A549 (cell line): ENCODE results near the gene PGC. TPM values are rescaled to one million over a fixed set of nuclear protein-coding genes. Genes with fewer than 3 reads are reported as not detected.

Experiments used
- ATAC-seq, 2 experiments: fragments of 200-7000 bp in 1 of 2; fragments of >200 bp in 1 of 2; cut with Nextera tagmentation in 1 of 2; cut with Tn5 transposase in 1 of 2; 3 replicates each; pipeline versions ENCODE4 v1.8.0 to v1.9.1; 2018 to 2020; ENCODE audit warnings: mild to moderate bottlenecking in 1 of 2, moderate library complexity in 1 of 2
- CTCF ChIA-PET: fragments of 300-600 bp; sonication (Branson Sonifier 250); formaldehyde crosslinking; extraction: SDS; loops from one replicate; lab custom pipeline; 2021; ENCODE audit warnings: antibody characterized with exemption, inconsistent platforms; lab: Yijun Ruan, JAX
- POLR2A ChIA-PET: fragments of 350-600 bp; formaldehyde crosslinking; extraction: SDS; loops from one replicate; lab custom pipeline; 2021; ENCODE audit warnings: antibody characterized with exemption, inconsistent platforms; lab: Yijun Ruan, JAX
- DNase-seq, 2 experiments: peaks; one replicate each; pipeline versions ENCODE4 v3.0.0 to v3.0.0-alpha.2; 2011 to 2016; ENCODE audit warnings: low read depth in 1 of 2, low spot score in 1 of 2
- FAIRE-seq: peaks from 2 replicates; lab custom pipeline; 2011; peaks lifted over from hg19 to GRCh38; lab: Jason Lieb, UNC
- H3K27ac ChIP-seq, 2 experiments: fragments of >200 bp; sonication (Bioruptor Twin); formaldehyde crosslinking; 3 replicates each; pipeline ENCODE4 v1.5.1; 2016 to 2017
- H3K4me1 ChIP-seq: fragments of >200 bp; sonication (Bioruptor Twin); formaldehyde crosslinking; 3 replicates; pipeline ENCODE4 v1.6.1; 2016
- H3K4me2 ChIP-seq: fragments of >200 bp; sonication (Bioruptor Twin); formaldehyde crosslinking; 3 replicates; pipeline ENCODE4 v1.6.1; 2016
- H3K4me3 ChIP-seq: fragments of >200 bp; sonication (Bioruptor Twin); formaldehyde crosslinking; 3 replicates; pipeline ENCODE4 v1.5.1; 2016
- H3K9me3 ChIP-seq: fragments of >200 bp; sonication (Bioruptor Twin); formaldehyde crosslinking; 3 replicates; pipeline ENCODE4 v1.6.1; 2016
- CHD2 ChIP-seq: fragments of 150-350 bp; IDR thresholded peaks from 2 replicates; pipeline ENCODE4 v1.6.1; 2014; ENCODE audit warnings: low read length; ENCODE audit not compliant: partially characterized antibody
- EHF ChIP-seq: fragments of 250-450 bp; sonication (Bioruptor Pico); IDR thresholded peaks from 2 replicates; pipeline ENCODE4 v1.5.0; 2020; ENCODE audit warnings: mild to moderate bottlenecking
- EHMT2 ChIP-seq: fragments of 200-600 bp; sonication (generic); IDR thresholded peaks from 2 replicates; pipeline ENCODE4 v1.6.1; 2016; ENCODE audit warnings: antibody characterized with exemption, low read depth, mild to moderate bottlenecking, moderate library complexity
- FOSB ChIP-seq: fragments of 250-450 bp; sonication (Bioruptor Pico); IDR thresholded peaks from 2 replicates; pipeline ENCODE4 v1.5.0; 2020; ENCODE audit warnings: mild to moderate bottlenecking, moderate library complexity
- FOSL2 ChIP-seq, 2 experiments: fragments of 450-650 bp in 1 of 2; fragments of >200 bp in 1 of 2; sonication (Bioruptor Twin) in 1 of 2; formaldehyde crosslinking; IDR thresholded peaks; 2 replicates each; pipeline versions ENCODE4 v1.5.0 to v1.6.1; 2016 to 2020; ENCODE audit warnings: mild to moderate bottlenecking in 1 of 2, moderate library complexity in 1 of 2
- FOXS1 ChIP-seq: fragments of 250-450 bp; sonication (Bioruptor Pico); IDR thresholded peaks from 2 replicates; pipeline ENCODE4 v1.5.0; 2020; ENCODE audit warnings: mild to moderate bottlenecking, moderate library complexity
- HEYL ChIP-seq: fragments of 250-450 bp; sonication (Bioruptor Pico); IDR thresholded peaks from 2 replicates; pipeline ENCODE4 v1.8.0; 2021; ENCODE audit warnings: mild to moderate bottlenecking, moderate library complexity
- JUN ChIP-seq, 2 experiments: fragments of >200 bp; sonication (Bioruptor Twin); formaldehyde crosslinking; IDR thresholded peaks; 2 replicates in 1 of 2; 3 replicates in 1 of 2; pipeline ENCODE4 v1.6.1; 2016 to 2017
- JUNB ChIP-seq: fragments of >200 bp; sonication (Bioruptor Twin); formaldehyde crosslinking; IDR thresholded peaks from 2 replicates; pipeline ENCODE4 v1.6.1; 2016
- MAFK ChIP-seq: fragments of 450-650 bp; IDR thresholded peaks from 2 replicates; pipeline ENCODE4 v1.6.1; 2014; ENCODE audit not compliant: partially characterized antibody
- MYC ChIP-seq: IDR thresholded peaks from 2 replicates; pipeline ENCODE4 v1.6.1; 2012; ENCODE audit warnings: mild to moderate bottlenecking, inconsistent platforms, low read length, improper control_type of control experiment, borderline replicate concordance
- NFE2L2 ChIP-seq: fragments of 150-350 bp; conservative IDR thresholded peaks from 2 replicates; pipeline ENCODE4 v1.6.1; 2014; ENCODE audit warnings: low read length
- NR3C1 ChIP-seq: fragments of >200 bp; sonication (Bioruptor Twin); formaldehyde crosslinking; IDR thresholded peaks from 3 replicates; pipeline ENCODE4 v1.6.1; 2017
- PHF8 ChIP-seq: fragments of 200-600 bp; sonication (generic); IDR thresholded peaks from 2 replicates; pipeline ENCODE4 v1.6.1; 2016; ENCODE audit warnings: low read depth, mild to moderate bottlenecking, antibody characterized with exemption, moderate library complexity, borderline replicate concordance
- POLR2A ChIP-seq: IDR thresholded peaks from 2 replicates; pipeline ENCODE4 v1.6.1; 2012; ENCODE audit warnings: mild to moderate bottlenecking, low read length
- POLR2AphosphoS2 ChIP-seq: conservative IDR thresholded peaks from 2 replicates; pipeline ENCODE4 v1.6.1; 2012; ENCODE audit warnings: low read length, improper control_type of control experiment, inconsistent platforms
- RNF2 ChIP-seq: fragments of 200-600 bp; sonication (generic); IDR thresholded peaks from 2 replicates; pipeline ENCODE4 v1.6.1; 2016; ENCODE audit warnings: low read depth, mild to moderate bottlenecking, antibody characterized with exemption, moderate library complexity, borderline replicate concordance
- SMC3 ChIP-seq: fragments of >200 bp; sonication (Bioruptor Twin); formaldehyde crosslinking; IDR thresholded peaks from 3 replicates; pipeline ENCODE4 v1.6.1; 2018; ENCODE audit warnings: inconsistent platforms
- TFCP2L1 ChIP-seq: fragments of 250-450 bp; sonication (Bioruptor Pico); IDR thresholded peaks from 2 replicates; pipeline ENCODE4 v1.5.0; 2021; ENCODE audit warnings: mild to moderate bottlenecking
- ZFP36 ChIP-seq: fragments of 450-650 bp; IDR thresholded peaks from 2 replicates; pipeline ENCODE4 v1.6.1; 2014; ENCODE audit warnings: borderline replicate concordance; ENCODE audit not compliant: partially characterized antibody
- ZSCAN20 ChIP-seq: fragments of 250-450 bp; sonication (Bioruptor Pico); IDR thresholded peaks from 2 replicates; pipeline ENCODE4 v1.8.0; 2022; ENCODE audit warnings: mild to moderate bottlenecking, moderate library complexity
- WGBS: methylation state at CpG from one replicate; pipeline ENCODE4 v1.1.6; 2017; ENCODE audit errors: missing lambda C conversion rate; 5-methylcytosine and 5-hydroxymethylcytosine counted together
- polyA plus RNA-seq, 4 experiments: library from polyadenylated mRNA; depleted of rRNA in 3 of 4; stranded (reverse); fragments of >200 nt; fragmentation: RNase III in 1 of 4; extraction: RNeasy Plus Mini Kit Qiagen cat#74134 plus additional on column Dnase treatment in 1 of 4; gene quantifications; 2 replicates in 3 of 4; 3 replicates in 1 of 4; pipeline ENCODE4 v1.2.3, GENCODE V29; 2011 to 2017
- TF ChIP-seq, protein P1 (sequence below): fragments of 200-600 bp; sonication (generic); IDR thresholded peaks from 2 replicates; pipeline ENCODE4 v1.6.1; 2016; ENCODE audit warnings: antibody characterized with exemption, mild to moderate bottlenecking, moderate library complexity
- TF ChIP-seq, protein P2 (sequence below): fragments of >200 bp; sonication (Bioruptor Twin); formaldehyde crosslinking; IDR thresholded peaks from 2 replicates; pipeline ENCODE4 v1.6.1; 2016
- TF ChIP-seq, protein P3 (sequence below): IDR thresholded peaks from 2 replicates; pipeline ENCODE4 v1.6.1; 2012; ENCODE audit warnings: low read depth, borderline replicate concordance

The PGC gene
- polyA plus RNA-seq, 2 of the 4 experiments (the other 2 are of a cell fraction), result not detected

DNA sequence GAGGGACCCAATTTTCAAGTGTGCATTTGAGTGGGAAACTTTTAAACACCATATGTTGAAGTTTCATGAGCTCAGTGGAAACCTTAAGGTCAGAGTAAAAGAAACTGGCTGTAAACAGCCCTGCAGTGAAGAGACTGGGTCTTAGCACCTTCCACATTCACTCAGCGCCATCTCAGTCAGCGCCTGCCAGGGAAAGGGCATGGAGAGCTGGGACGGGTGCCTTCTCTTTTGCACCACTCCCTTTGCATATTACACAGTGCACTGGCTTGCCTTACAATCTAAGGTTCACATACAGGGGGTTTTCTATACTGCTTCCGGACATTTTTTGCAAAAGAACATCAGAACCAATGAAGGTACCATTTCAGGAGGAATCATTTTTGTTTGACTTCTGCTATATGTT, 44.8 kb upstream of the PGC start:
- Histone ChIP-seq H3K4me1 (peaks cover 9% of the 10 kb centered on the region), H3K4me3 (no peak overlapping the region), H3K9me3 (no peaks in the 10 kb centered on the region), H3K27ac (no peak overlapping the region), H3K4me2 (no peak overlapping the region)
- ATAC-seq (no peak), DNase-seq (no peak), FAIRE-seq (no peak)
- 91% methylated on average over 4 of the region's 4 CpGs for WGBS
- no peak for TF ChIP-seq TFCP2L1 (CRISPR knock-in tag)
- TF ChIP-seq FOSL2 (IDR thresholded peaks at IDR 0.05), result no peak
- TF ChIP-seq FOSL2 (CRISPR knock-in tag; IDR thresholded peaks at IDR 0.05), result no peak
- no peak for TF ChIP-seq EHMT2
- no peak for TF ChIP-seq HEYL
- no peak for TF ChIP-seq POLR2A
- ChIA-PET POLR2A (interaction anchor here (1.7 kb wide), 1 partner anchor 9 kb away, joined by 3 read pairs; no protein-coding TSS in a partner anchor), CTCF (interaction anchor here (0.6 to 2.0 kb wide), 4 partner anchors 9 to 263 kb away, joined by 3 to 18 read pairs (median 4); no protein-coding TSS in a partner anchor)

DNA sequence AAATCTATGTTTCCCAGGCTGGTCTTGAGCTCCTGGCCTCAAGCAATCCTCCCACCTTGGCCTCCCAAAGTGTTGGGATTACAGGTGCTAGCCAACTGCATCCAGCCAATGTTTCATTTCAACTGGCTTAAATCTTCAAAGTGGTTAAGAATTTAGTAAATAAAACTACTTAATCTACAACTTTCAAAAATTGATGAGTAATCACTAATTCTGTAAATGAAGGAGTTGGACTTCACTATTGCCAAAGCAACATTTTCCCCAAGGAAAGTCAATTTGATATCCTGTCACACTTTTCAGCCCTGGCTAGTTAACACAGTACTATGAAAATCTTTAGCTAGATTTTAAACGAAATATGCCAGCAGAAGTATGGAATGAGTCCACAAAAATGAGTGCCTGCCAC, 44.1 kb upstream of the PGC start:
- H3K4me2 ChIP-seq, result no peak overlapping the region
- DNase-seq, result no peak
- no peak overlapping the region for H3K27ac ChIP-seq
- TF ChIP-seq MAFK (peak; percentile 91), FOXS1 (no peak), NFE2L2 (no peak), FOSB (CRISPR knock-in tag) (no peak), TFCP2L1 (CRISPR knock-in tag) (no peak), JUN (IDR thresholded peaks at IDR 0.05) (no peak), POLR2AphosphoS2 (no peak)
- TF ChIP-seq, protein P1, sequence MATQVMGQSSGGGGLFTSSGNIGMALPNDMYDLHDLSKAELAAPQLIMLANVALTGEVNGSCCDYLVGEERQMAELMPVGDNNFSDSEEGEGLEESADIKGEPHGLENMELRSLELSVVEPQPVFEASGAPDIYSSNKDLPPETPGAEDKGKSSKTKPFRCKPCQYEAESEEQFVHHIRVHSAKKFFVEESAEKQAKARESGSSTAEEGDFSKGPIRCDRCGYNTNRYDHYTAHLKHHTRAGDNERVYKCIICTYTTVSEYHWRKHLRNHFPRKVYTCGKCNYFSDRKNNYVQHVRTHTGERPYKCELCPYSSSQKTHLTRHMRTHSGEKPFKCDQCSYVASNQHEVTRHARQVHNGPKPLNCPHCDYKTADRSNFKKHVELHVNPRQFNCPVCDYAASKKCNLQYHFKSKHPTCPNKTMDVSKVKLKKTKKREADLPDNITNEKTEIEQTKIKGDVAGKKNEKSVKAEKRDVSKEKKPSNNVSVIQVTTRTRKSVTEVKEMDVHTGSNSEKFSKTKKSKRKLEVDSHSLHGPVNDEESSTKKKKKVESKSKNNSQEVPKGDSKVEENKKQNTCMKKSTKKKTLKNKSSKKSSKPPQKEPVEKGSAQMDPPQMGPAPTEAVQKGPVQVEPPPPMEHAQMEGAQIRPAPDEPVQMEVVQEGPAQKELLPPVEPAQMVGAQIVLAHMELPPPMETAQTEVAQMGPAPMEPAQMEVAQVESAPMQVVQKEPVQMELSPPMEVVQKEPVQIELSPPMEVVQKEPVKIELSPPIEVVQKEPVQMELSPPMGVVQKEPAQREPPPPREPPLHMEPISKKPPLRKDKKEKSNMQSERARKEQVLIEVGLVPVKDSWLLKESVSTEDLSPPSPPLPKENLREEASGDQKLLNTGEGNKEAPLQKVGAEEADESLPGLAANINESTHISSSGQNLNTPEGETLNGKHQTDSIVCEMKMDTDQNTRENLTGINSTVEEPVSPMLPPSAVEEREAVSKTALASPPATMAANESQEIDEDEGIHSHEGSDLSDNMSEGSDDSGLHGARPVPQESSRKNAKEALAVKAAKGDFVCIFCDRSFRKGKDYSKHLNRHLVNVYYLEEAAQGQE, result no peak
- ATAC-seq, result no peak
- peaks cover 9% of the 10 kb centered on the region for H3K4me1 ChIP-seq
- H3K9me3 ChIP-seq, result no peaks in the 10 kb centered on the region
- CTCF ChIA-PET, result interaction anchor here (0.6 to 2.0 kb wide), 4 partner anchors 9 to 264 kb away, joined by 3 to 18 read pairs (median 4); no protein-coding TSS in a partner anchor
- 50% methylated on average over 1 of the region's 1 CpG for WGBS
- no peak overlapping the region for H3K4me3 ChIP-seq
- FAIRE-seq, result no peak
- POLR2A ChIA-PET, result interaction anchor here (1.7 kb wide), 1 partner anchor 10 kb away, joined by 3 read pairs; no protein-coding TSS in a partner anchor

DNA sequence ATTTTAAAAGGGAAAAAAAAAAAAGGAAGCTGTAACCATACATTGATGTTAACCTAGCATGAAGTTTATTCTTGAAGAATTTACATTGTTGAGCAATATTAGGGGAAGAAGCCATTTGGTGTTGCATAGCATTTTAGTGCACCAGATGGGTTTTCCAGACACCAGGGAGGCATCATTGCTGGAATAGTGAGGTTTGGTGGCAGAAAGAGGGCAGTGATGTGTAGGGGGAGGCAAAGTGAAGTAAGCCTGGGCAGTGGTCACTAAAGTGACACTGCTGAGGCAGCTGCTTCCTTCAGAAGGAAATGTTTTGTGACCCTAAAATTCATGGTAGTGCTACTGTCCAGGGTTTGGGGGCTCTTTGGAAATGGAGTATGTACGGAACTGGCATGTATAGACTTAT, 42.8 kb upstream of the PGC start:
- ATAC-seq (no peak), FAIRE-seq (no peak), DNase-seq (no peak)
- Histone ChIP-seq H3K4me3 (no peak overlapping the region), H3K27ac (no peak overlapping the region), H3K4me1 (peaks cover 14% of the 10 kb centered on the region), H3K9me3 (no peaks in the 10 kb centered on the region), H3K4me2 (no peak overlapping the region)
- CTCF ChIA-PET, result interaction anchor here (4.9 kb wide), 1 partner anchor 10 kb away, joined by 33 read pairs; no protein-coding TSS in a partner anchor
- TF ChIP-seq NR3C1 (no peak), FOSL2 (IDR thresholded peaks at IDR 0.05) (no peak), FOSL2 (CRISPR knock-in tag; IDR thresholded peaks at IDR 0.05) (no peak)
- 100% methylated on average over 1 of the region's 1 CpG for WGBS
- POLR2A ChIA-PET, result interaction anchor here (0.6 kb wide), 1 partner anchor 146 kb away, joined by 8 read pairs; no protein-coding TSS in a partner anchor

DNA sequence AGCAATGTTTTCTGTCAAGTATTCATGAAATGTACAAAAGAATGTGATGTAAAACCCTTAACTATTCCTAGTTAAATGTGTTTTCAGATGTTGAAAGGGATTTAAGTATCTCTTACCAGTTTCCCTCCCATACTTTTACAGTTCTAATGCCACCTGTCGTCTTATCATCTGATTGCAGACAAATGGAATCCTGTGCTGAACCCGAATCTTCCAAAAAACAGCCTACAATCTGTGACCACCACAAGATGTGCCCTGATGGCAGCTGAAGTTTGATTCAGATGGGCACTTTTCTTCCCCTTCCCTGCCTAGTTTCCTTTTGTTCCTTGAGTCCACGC, 42.2 kb upstream of the PGC start:
- CTCF ChIA-PET, result interaction anchor here (4.2 to 8.9 kb wide), 3 partner anchors 11 to 255 kb away, joined by 22 to 111 read pairs (median 33); partner anchors contain the start of genes BYSL and MED20
- H3K4me1 ChIP-seq, result peaks cover 14% of the 10 kb centered on the region
- H3K4me3 ChIP-seq, result no peak overlapping the region
- POLR2A ChIA-PET, result interaction anchor here (0.6 kb wide), 1 partner anchor 146 kb away, joined by 8 read pairs; no protein-coding TSS in a partner anchor
- WGBS, result 79% methylated on average over 3 of the region's 3 CpGs
- H3K4me2 ChIP-seq, result peak overlapping the region; percentile 67; the same call in 2 of the 3 replicates
- ATAC-seq, result no peak
- no peak for FAIRE-seq
- no peak overlapping the region for H3K27ac ChIP-seq
- no peak for DNase-seq
- TF ChIP-seq JUNB, result no peak
- TF ChIP-seq, protein P2, sequence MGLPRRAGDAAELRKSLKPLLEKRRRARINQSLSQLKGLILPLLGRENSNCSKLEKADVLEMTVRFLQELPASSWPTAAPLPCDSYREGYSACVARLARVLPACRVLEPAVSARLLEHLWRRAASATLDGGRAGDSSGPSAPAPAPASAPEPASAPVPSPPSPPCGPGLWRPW, result no peak
- TF ChIP-seq, protein P3, sequence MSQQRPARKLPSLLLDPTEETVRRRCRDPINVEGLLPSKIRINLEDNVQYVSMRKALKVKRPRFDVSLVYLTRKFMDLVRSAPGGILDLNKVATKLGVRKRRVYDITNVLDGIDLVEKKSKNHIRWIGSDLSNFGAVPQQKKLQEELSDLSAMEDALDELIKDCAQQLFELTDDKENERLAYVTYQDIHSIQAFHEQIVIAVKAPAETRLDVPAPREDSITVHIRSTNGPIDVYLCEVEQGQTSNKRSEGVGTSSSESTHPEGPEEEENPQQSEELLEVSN, result no peak
- TF ChIP-seq RNF2, result no peak
- no peak for TF ChIP-seq SMC3
- no peak for TF ChIP-seq FOSL2 (IDR thresholded peaks at IDR 0.05)
- TF ChIP-seq FOSL2 (CRISPR knock-in tag; IDR thresholded peaks at IDR 0.05), result no peak
- no peak for TF ChIP-seq ZSCAN20 (CRISPR knock-in tag)
- no peak for TF ChIP-seq MAFK
- TF ChIP-seq PHF8, result no peak
- no peak for TF ChIP-seq ZFP36
- TF ChIP-seq CHD2, result no peak
- no peak for TF ChIP-seq MYC
- no peak for TF ChIP-seq TFCP2L1 (CRISPR knock-in tag)
- no peak for TF ChIP-seq EHF
- no peaks in the 10 kb centered on the region for H3K9me3 ChIP-seq
